ENCODE data around the gene ZDHHC17. TPM values are rescaled to one million over a fixed set of nuclear protein-coding genes. Genes with fewer than 3 reads are reported as not detected.

The ZDHHC17 gene
- total RNA-seq, 6 experiments from 2014 or later, result 7.7 to 12.2 (median 9.5) TPM

DNA sequence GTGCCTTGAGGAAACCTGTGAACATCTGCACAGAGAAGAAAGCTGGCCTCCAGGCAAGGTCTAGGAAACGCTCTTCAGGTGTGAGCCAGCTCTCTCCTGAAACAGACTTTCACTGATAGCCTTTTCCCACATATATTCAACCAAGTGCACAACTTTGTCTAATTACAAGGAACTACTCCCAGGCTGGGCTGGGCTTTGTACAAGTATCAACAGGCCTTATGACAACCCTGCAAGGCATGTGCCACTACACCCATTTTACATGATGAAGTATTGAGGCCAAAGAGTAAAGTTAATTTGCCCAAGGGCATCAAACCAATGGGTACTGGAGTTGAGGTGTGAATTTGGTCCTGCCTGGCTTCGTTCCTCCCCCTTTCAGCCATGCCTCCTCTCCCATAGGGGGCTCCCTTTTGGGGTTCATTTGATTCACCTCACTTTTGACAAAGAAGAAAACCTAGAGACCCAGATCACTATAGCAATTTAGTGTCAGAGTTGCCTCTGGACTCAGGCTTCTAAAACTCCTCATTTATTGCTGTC lies 112.8 kb downstream of the ZDHHC17 start:
- peaks cover 0 to 8% (median 0%) of the 10 kb centered on the region in 4 donors for H3K4me1 ChIP-seq

DNA sequence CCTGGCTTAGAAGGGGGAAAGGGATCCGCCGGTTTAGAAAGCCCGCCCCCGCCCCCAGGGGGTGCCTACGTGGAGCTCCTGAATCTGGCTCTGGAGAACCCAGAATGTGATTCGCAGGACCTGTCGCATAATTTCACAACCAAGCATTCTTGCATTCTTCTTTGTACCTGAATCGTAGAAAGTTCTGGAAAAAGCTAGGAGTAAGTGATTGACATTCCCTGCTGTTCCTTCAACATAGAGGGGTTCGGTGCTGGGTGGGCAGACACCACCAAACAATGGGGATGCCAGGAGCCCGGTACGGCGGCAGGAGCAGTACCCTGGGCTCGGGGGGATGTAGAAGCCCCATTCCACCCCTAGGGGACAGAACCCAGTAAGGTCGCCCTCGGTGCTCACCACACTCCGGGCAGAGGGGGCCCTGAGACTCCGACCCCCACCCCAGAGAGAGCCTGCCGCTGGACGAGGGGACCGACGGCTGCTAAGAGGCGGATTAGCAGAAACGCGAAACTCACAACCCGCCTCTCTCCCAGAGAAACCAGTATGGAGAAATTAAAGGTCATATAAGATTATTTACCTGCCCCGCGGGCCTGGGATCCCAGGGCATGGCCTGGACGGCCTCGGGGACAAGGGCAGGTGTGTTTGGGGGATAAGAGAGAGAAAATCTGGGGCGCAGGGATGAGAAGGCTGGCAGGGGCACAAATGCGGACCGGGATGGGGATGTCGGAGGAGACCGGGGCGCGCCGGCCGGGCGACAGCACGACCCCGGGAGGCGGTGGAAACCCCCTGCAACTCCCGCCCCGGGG lies 114.4 kb downstream of the ZDHHC17 start:
- no peaks in the 10 kb centered on the region for H3K36me3 ChIP-seq
- TF ChIP-seq POLR2A (IDR thresholded peaks at IDR 0.05), result no peak
- TF ChIP-seq, protein P1, sequence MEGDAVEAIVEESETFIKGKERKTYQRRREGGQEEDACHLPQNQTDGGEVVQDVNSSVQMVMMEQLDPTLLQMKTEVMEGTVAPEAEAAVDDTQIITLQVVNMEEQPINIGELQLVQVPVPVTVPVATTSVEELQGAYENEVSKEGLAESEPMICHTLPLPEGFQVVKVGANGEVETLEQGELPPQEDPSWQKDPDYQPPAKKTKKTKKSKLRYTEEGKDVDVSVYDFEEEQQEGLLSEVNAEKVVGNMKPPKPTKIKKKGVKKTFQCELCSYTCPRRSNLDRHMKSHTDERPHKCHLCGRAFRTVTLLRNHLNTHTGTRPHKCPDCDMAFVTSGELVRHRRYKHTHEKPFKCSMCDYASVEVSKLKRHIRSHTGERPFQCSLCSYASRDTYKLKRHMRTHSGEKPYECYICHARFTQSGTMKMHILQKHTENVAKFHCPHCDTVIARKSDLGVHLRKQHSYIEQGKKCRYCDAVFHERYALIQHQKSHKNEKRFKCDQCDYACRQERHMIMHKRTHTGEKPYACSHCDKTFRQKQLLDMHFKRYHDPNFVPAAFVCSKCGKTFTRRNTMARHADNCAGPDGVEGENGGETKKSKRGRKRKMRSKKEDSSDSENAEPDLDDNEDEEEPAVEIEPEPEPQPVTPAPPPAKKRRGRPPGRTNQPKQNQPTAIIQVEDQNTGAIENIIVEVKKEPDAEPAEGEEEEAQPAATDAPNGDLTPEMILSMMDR (IDR thresholded peaks at IDR 0.05), result peak in 1 of 4 donors; percentile 15
- no peaks in the 10 kb centered on the region for H3K27me3 ChIP-seq
- DNase-seq (peak; percentile 42 to 64 (median 50)), ATAC-seq (peak; percentile 20 to 30 (median 29))
- H3K9me3 ChIP-seq, result no peaks in the 10 kb centered on the region
- peak overlapping the region; percentile 64 to 87 (median 67) for H3K4me3 ChIP-seq
- peak overlapping the region; percentile 81 to 92 (median 87) for H3K27ac ChIP-seq
- intact Hi-C loops (cut with DNase I), result no loop called here
- WGBS (ENCODE audit: insufficient coverage, low coverage, low lambda C conversion rate, missing lambda C conversion rate), result under 1% methylated on average over 38 of the region's 44 CpGs
- peaks cover 0 to 8% (median 0%) of the 10 kb centered on the region in 4 donors for H3K4me1 ChIP-seq

More for the DNA sequence above, 112.8 kb downstream of the ZDHHC17 start:
- Histone ChIP-seq H3K4me3 (no peak overlapping the region), H3K27me3 (no peaks in the 10 kb centered on the region), H3K9me3 (no peaks in the 10 kb centered on the region), H3K27ac (no peak overlapping the region), H3K36me3 (no peaks in the 10 kb centered on the region)
- WGBS (ENCODE audit: insufficient coverage, low coverage, low lambda C conversion rate, missing lambda C conversion rate), result 100% methylated on average over 1 of the region's 2 CpGs
- no peak for DNase-seq
- intact Hi-C loops (cut with DNase I), result no loop called here
- TF ChIP-seq, protein P1 (IDR thresholded peaks at IDR 0.05), result no peak
- no peak for TF ChIP-seq POLR2A (IDR thresholded peaks at IDR 0.05)
- ATAC-seq, result no peak

DNA sequence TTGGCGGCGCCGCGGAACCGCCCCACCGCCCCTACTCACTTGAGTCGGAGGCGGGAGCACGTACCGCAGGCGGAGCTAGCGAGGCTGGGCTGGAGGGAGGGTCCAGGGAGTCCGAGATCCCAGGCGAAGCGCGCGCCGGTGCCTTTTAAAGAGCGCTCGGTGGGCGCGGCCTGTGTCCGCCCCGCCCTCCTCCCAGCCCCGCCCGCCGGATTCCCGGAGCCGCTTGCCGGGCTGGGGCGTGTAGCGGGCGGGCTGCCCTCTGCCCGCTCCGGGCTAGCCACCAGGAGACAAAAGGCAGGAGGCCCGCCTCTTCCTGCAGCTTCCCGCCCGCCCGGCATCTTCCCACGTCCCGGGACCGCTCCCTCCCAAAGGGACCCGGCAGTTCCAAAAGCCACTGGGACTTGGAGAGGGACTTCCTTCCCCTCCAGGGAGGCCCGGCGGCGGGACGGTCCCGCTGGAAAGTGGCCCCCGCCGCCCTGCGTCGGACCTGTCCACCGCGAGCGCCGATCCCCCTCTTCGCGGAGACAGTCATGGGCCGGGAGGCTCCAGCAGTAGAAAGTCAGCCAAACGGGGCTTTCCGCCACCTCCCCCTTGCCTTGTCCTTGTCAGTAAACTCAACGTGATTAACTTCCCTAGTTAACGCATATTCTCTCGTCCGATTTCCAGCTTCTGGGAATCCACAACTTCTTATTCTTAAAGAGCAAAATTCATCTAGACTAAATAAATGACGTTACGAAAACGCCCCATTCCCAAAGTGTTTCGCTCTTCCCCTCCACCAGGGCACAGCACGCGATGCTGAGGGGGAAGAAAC lies 115.2 kb downstream of the ZDHHC17 start, which contains the start of gene CSRP2:
TSS of gene CSRP2 (minus strand) at position 121 of the 811 bp plus-strand sequence. CDS start 12,759 bp downstream, outside the sequence.
- H3K4me3 ChIP-seq, result peak within 1 kb of the TSS; percentile 64 to 87 (median 67)
- H3K27me3 ChIP-seq, result no peaks in the 10 kb centered on the region
- H3K36me3 ChIP-seq, result no peaks in the 10 kb centered on the region
- H3K4me1 ChIP-seq, result peaks cover 0 to 8% (median 0%) of the 10 kb centered on the region in 4 donors
- DNase-seq, result peak; percentile 94 to 96 (median 95)
- intact Hi-C loops (cut with DNase I), result no loop called here
- no peaks in the 10 kb centered on the region for H3K9me3 ChIP-seq
- peak; percentile 96 to 98 (median 97) for ATAC-seq
- TF ChIP-seq POLR2A (IDR thresholded peaks at IDR 0.05), result peak; percentile 90
- TF ChIP-seq, protein P1 (IDR thresholded peaks at IDR 0.05), result peak in 2 of 4 donors; percentile 13 to 21
- peak within 1 kb of the TSS; percentile 81 to 92 (median 87) for H3K27ac ChIP-seq
- 6% methylated on average over 12 of the region's 71 CpGs for WGBS (ENCODE audit: insufficient coverage, low coverage, low lambda C conversion rate, missing lambda C conversion rate)

DNA sequence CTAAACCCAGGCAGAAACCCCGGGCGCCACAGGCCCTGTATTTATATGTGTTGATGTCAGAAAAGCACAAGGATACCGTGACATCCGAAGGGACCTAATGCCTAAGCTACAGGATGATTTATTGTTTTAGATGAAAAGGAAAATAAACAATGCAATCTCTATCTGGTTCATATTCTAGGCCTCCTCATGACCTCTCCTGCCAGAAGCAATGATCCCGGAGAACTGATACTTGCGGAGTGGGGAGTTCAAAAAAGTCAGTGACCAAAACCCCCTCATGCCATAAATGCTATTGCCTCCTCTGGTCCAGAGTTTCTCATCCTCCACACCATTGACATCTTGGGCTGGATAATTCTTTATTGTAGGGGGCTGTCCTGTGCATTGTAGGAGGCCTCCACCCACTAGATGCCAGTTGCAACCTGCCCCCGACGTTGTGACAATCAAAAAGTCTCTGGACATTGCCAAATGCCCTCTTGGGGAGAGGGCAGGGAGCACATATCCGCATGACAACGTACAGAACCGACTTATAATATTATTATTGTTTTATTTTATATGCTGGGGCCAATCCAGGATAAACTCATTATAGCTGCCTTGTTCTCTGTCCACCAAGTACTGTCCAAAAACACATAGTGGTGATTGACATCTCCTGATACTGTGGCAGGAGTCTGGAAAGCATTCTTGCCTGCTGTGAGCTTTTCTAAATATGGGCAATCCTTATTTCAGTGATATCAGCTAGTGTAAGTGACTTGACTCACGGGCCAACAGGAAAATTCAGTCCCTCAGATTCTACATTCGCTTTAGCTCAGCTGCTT lies 116.0 kb downstream of the ZDHHC17 start:
- H3K9me3 ChIP-seq, result no peaks in the 10 kb centered on the region
- TF ChIP-seq, protein P1 (IDR thresholded peaks at IDR 0.05), result no peak
- no peak for TF ChIP-seq POLR2A (IDR thresholded peaks at IDR 0.05)
- DNase-seq (no peak), ATAC-seq (no peak)
- intact Hi-C loops (cut with DNase I), result no loop called here
- H3K36me3 ChIP-seq, result no peaks in the 10 kb centered on the region
- peak overlapping the region; percentile 64 to 87 (median 67) for H3K4me3 ChIP-seq
- H3K27me3 ChIP-seq, result no peaks in the 10 kb centered on the region
- peak overlapping the region in 2 of 3 donors; percentile 81 to 87 for H3K27ac ChIP-seq
- WGBS (ENCODE audit: insufficient coverage, low coverage, low lambda C conversion rate, missing lambda C conversion rate), result 60% methylated on average over 8 of the region's 13 CpGs
- H3K4me1 ChIP-seq, result peaks cover 0 to 8% (median 0%) of the 10 kb centered on the region in 4 donors
